Heart right ventricle (tissue), 16 donors: ENCODE measurements around the gene AP1S2. TPM values are rescaled to one million over a fixed set of nuclear protein-coding genes. Genes with fewer than 3 reads are reported as not detected.
A peak's percentile ranks its signal among the peaks of the same experiment; 100 is the strongest.

Experiments
- ATAC-seq, 8 donors: fragments of 200-7000 bp; cut with Tn5 transposase; one replicate each; pipeline ENCODE4 v1.9.1; 2020; ENCODE audit warnings: mild to moderate bottlenecking in 8 of 8, moderate library complexity in 8 of 8, moderate number of reproducible peaks in 1 of 8
- DNase-seq, 2 donors: peaks; one replicate each; pipeline ENCODE4 v3.0.0-alpha.2; 2020
- H3K27ac ChIP-seq, 10 donors: fragments of 200-600 bp; sonication (generic) in 2 of 10; one replicate each; pipeline versions ENCODE4 v1.5.0 to v1.8.0; 2020 to 2022; ENCODE audit warnings: mild to moderate bottlenecking in 3 of 10
- H3K27me3 ChIP-seq, 7 donors: fragments of 200-600 bp; one replicate each; pipeline ENCODE4 v1.8.0; 2021 to 2022; ENCODE audit warnings: mild to moderate bottlenecking in 2 of 7
- H3K36me3 ChIP-seq, 9 donors: fragments of 200-600 bp; sonication (generic) in 1 of 9; one replicate each; pipeline versions ENCODE4 v1.5.0 to v1.8.0; 2020 to 2022; ENCODE audit warnings: mild to moderate bottlenecking in 2 of 9
- H3K4me1 ChIP-seq, 9 donors: fragments of 200-600 bp; sonication (generic) in 1 of 9; one replicate each; pipeline versions ENCODE4 v1.5.0 to v1.8.0; 2020 to 2022; ENCODE audit warnings: mild to moderate bottlenecking in 4 of 9
- H3K4me3 ChIP-seq, 10 donors: fragments of 200-600 bp; sonication (generic) in 2 of 10; one replicate each; pipeline versions ENCODE4 v1.5.0 to v1.8.0; 2020 to 2022; ENCODE audit warnings: mild to moderate bottlenecking in 7 of 10, moderate library complexity in 2 of 10
- H3K9me3 ChIP-seq, 11 donors: fragments of 200-600 bp in 10 of 11; sonication (generic) in 2 of 11; one replicate each; pipeline versions ENCODE4 v1.5.0 to v1.8.0; 2013 to 2022; ENCODE audit warnings: mild to moderate bottlenecking in 2 of 11, control low read depth in 1 of 11, moderate library complexity in 1 of 11
- WGBS, 2 donors: extraction: QIAGEN DNeasy Blood & Tissue Kit; methylation state at CpG; one replicate each; pipeline ENCODE4 v1.1.7; 2013; ENCODE audit warnings: inconsistent platforms in 1 of 2; 5-methylcytosine and 5-hydroxymethylcytosine counted together
- intact Hi-C, 10 donors: fragments of 100-400 bp; cut with DNase I; formaldehyde crosslinking; loops; one replicate each; pipeline versions ENCODE4 v1.11.1 to v1.14.2; 2022
- polyA plus RNA-seq, 2 donors: library from polyadenylated mRNA; stranded (reverse); fragments of 200-250 nt; gene quantifications; one replicate each; pipeline ENCODE4 v1.2.3, GENCODE V29; 2013
- total RNA-seq, 10 donors: library from RNA; stranded (reverse); fragmentation: NEBNext Ultra II Directional in 3 of 10; extraction: Animal tissue kit (Norgen Biotek cat#: 25700) in 3 of 10; gene quantifications; one replicate each; pipeline versions ENCODE4 v1.2.1 to v1.2.4, GENCODE V29; 2021 to 2023
- TF ChIP-seq, protein P1 (sequence below), 9 donors: fragments of 200-600 bp; sonication (generic) in 2 of 9; IDR thresholded peaks; one replicate each; pipeline versions ENCODE4 v1.5.0 to v1.8.0; 2021 to 2022; ENCODE audit warnings: antibody characterized with exemption in 9 of 9, mild to moderate bottlenecking in 5 of 9, moderate library complexity in 1 of 9
- donor health status: Arrhythmogenic right ventricular cardiomyopathy.
- donor health status: ischemic (EF 13 %, LVEDD 7.1; RV severe dilation, severe dysfunction).
- donor health status: healthy with polysubstance abuse.
- donor health status: DM: no; HTN: yes; CAD: no.
- donor health status: DM: no; HTN: no; CAD: no.
- donor health status: ischemic (EF 25% LVEDD 6.9; RV normal size, moderate dysfunction).
- donor health status: ischemic (EF 25% LVEDD 5.7; RV mildly dilated, moderate dysfunction).
- donor health status: healthy.
- donor health status: DM: yes; HTN: yes; CAD: no.
- donor health status: Ischemic cardiomyopathy.
- donor health status: ischemic (EF 35%, LVEDD 5.7; RV mildly dilated, moderate dysfunction).
- donor health status: nonischemic (EF 11% LVEDD 7.7; RV severe dilation, severe dysfunction).
- donor health status: DM: yes; HTN: yes; CAD: no.
- donor health status: PGD.
- donor health status: ischemic (EF 29% LVEDD 5.4; RV normal size, mild dysfunction).
- donor health status: nonischemic (EF 23%, LVEDD 6.1; RV moderate dilation, normal function).

AP1S2 gene
- total and polyA plus RNA-seq, 12 donors: 47.4 to 191 (median 124) TPM

GRCh38 chrX:15790769-15791290 lies 63.8 kb downstream of the AP1S2 start:
- TF ChIP-seq, protein P1, sequence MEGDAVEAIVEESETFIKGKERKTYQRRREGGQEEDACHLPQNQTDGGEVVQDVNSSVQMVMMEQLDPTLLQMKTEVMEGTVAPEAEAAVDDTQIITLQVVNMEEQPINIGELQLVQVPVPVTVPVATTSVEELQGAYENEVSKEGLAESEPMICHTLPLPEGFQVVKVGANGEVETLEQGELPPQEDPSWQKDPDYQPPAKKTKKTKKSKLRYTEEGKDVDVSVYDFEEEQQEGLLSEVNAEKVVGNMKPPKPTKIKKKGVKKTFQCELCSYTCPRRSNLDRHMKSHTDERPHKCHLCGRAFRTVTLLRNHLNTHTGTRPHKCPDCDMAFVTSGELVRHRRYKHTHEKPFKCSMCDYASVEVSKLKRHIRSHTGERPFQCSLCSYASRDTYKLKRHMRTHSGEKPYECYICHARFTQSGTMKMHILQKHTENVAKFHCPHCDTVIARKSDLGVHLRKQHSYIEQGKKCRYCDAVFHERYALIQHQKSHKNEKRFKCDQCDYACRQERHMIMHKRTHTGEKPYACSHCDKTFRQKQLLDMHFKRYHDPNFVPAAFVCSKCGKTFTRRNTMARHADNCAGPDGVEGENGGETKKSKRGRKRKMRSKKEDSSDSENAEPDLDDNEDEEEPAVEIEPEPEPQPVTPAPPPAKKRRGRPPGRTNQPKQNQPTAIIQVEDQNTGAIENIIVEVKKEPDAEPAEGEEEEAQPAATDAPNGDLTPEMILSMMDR (IDR thresholded peaks at IDR 0.05): no peak
- intact Hi-C loops: loop anchor here in 1 of 10 donors (10.0 kb wide), 1 partner anchor 106 kb away; no protein-coding TSS in a partner anchor
- H3K4me3 ChIP-seq: peak overlapping the region; percentile 48 to 86 (median 75)
- H3K36me3 ChIP-seq: peaks cover 0 to 28% (median 0%) of the 10 kb centered on the region in 9 donors
- peak overlapping the region in 9 of 10 donors; percentile 59 to 92 (median 79) for H3K27ac ChIP-seq
- peaks cover 0 to 30% (median 9%) of the 10 kb centered on the region in 9 donors for H3K4me1 ChIP-seq
- no peaks in the 10 kb centered on the region for H3K27me3 ChIP-seq
- no peaks in the 10 kb centered on the region for H3K9me3 ChIP-seq
- ATAC-seq (peak in 6 of 8 donors; percentile 9 to 57 (median 36)), DNase-seq (no peak)
- 1 to 2% methylated on average over 15 of the region's 15 CpGs for WGBS, 2 donors

DNA sequence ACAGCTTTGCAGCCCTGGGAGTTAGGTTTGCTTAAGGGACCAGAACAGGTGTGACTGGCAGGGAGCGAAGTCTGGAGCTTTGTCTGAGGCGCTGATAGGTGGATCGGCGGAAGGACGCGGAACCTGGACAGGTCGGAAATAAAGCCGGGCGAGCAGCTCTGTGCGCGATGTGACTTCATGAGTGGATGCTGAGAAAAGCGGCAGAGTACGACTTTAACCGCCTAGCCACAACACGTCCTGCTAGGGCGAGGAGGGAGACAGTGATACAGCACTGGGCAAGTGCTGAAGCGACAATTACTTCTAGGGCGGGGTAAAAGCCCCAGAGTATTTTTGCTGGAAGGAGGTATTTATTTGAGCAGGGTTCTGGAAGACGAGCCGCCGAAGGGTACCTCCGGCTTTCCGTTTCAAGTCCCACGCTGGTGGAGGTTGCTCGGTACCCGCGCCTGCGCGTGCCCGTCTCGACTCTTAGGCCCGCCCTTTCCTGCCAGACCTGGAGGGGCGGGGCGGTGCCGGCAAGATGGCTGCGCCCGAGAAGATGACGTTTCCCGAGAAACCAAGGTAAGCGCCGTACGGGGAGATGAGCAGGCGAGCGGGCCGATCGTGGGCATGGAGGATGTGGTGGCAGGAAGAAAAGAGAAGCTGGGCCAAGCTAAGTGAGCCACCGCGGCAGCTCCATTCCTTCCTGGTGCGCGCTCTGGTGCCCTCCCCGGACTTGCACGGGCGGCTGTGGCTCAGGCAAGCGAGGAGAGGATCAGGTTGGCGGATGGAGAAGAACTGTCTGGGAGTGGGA lies 64.4 kb downstream of the AP1S2 start, which contains the start of gene ZRSR2:
TSS of gene ZRSR2 (plus strand) at position 506 of the 790 bp plus-strand sequence. CDS start at position 518, 12 bp downstream.
- TF ChIP-seq, protein P1 (IDR thresholded peaks at IDR 0.05): peak in 1 of 9 donors; percentile 9
- Histone ChIP-seq H3K4me3 (peak within 1 kb of the TSS; percentile 48 to 86 (median 75)), H3K27me3 (no peaks in the 10 kb centered on the region), H3K27ac (peak within 1 kb of the TSS in 9 of 10 donors; percentile 59 to 92 (median 79)), H3K36me3 (peaks cover 0 to 26% (median 0%) of the 10 kb centered on the region in 9 donors), H3K9me3 (no peaks in the 10 kb centered on the region), H3K4me1 (peaks cover 0 to 30% (median 9%) of the 10 kb centered on the region in 9 donors)
- ATAC-seq (peak; percentile 97 to 99 (median 98)), DNase-seq (peak; percentile 77 to 78)
- intact Hi-C loops: loop anchor here in 1 of 10 donors (10.0 kb wide), 1 partner anchor 105 kb away; no protein-coding TSS in a partner anchor
- WGBS, 2 donors: 1% methylated on average over 54 to 55 of the region's 55 CpGs

GRCh38 chrX:15786915-15787314 lies 67.7 kb downstream of the AP1S2 start:
- H3K27me3 ChIP-seq: no peaks in the 10 kb centered on the region
- H3K4me3 ChIP-seq: no peak overlapping the region
- intact Hi-C loops: no loop called here
- peaks cover 0 to 29% (median 0%) of the 10 kb centered on the region in 9 donors for H3K36me3 ChIP-seq
- WGBS, 2 donors: 71 to 80% methylated on average over 3 of the region's 3 CpGs
- ATAC-seq (no peak), DNase-seq (no peak)
- peaks cover 0 to 19% (median 9%) of the 10 kb centered on the region in 9 donors for H3K4me1 ChIP-seq
- no peaks in the 10 kb centered on the region for H3K9me3 ChIP-seq
- TF ChIP-seq, protein P1 (IDR thresholded peaks at IDR 0.05): no peak
- H3K27ac ChIP-seq: no peak overlapping the region

- H3K36me3 ChIP-seq: peaks cover 0 to 43% (median 0%) of the 10 kb centered on the region in 9 donors
- H3K4me3 ChIP-seq: no peak overlapping the region
- H3K4me1 ChIP-seq: peaks cover 0 to 10% (median 3%) of the 10 kb centered on the region in 9 donors
- no peaks in the 10 kb centered on the region for H3K9me3 ChIP-seq
- intact Hi-C loops: no loop called here
- H3K27ac ChIP-seq: no peak overlapping the region
- WGBS, 2 donors: 89 to 90% methylated on average over 3 of the region's 3 CpGs
- H3K27me3 ChIP-seq: no peaks in the 10 kb centered on the region
- ATAC-seq (no peak), DNase-seq (no peak)
- TF ChIP-seq, protein P1 (IDR thresholded peaks at IDR 0.05): no peak
Measured at GRCh38 chrX:15785176-15785750, 69.3 kb downstream of the AP1S2 start.
